ENCODE results near the gene PCDHGB5.

The PCDHGB5 gene

GRCh38 chr5:141440341-141440740 is 42.6 kb downstream of the PCDHGB5 start:
- TF ChIP-seq, protein P1, sequence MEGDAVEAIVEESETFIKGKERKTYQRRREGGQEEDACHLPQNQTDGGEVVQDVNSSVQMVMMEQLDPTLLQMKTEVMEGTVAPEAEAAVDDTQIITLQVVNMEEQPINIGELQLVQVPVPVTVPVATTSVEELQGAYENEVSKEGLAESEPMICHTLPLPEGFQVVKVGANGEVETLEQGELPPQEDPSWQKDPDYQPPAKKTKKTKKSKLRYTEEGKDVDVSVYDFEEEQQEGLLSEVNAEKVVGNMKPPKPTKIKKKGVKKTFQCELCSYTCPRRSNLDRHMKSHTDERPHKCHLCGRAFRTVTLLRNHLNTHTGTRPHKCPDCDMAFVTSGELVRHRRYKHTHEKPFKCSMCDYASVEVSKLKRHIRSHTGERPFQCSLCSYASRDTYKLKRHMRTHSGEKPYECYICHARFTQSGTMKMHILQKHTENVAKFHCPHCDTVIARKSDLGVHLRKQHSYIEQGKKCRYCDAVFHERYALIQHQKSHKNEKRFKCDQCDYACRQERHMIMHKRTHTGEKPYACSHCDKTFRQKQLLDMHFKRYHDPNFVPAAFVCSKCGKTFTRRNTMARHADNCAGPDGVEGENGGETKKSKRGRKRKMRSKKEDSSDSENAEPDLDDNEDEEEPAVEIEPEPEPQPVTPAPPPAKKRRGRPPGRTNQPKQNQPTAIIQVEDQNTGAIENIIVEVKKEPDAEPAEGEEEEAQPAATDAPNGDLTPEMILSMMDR (IDR thresholded peaks at IDR 0.05; ENCODE audit: low read depth, low read length, missing control alignments) = no peak
- no peak overlapping the region for H3K4me3 ChIP-seq (replicated peaks; ENCODE audit: low read depth, low read length)
- DNase-seq (ENCODE audit: extremely low read depth, low read depth) = no peak

DNA sequence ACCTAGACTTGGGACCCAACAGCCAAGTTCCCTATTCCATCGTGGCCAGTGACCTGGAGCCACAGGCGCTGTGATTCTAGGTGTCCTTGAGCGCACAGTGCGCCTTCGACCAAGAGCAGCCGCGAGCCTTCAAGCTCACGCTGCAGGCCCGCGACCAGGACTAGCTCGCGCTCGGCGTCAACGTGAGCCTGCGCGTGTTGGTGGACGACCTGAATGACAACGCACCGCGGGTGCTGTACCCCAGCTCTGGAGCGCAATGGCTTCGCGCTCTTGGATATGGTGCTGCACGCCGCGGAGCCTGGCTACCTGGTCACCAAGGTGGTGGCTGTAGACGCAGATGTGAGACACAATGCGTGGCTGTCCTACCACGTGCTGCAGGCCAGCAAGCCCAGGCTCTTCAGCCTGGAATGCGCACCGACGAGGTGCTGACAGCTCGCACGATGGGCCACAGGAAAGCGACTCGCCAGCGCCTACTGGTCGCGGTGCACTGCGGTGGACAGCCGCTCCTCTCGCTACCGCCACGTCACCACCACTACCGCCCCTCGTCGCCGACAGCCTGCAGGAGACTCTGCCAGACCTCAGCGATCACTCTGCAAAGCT is 43.9 kb downstream of the PCDHGB5 start:
- no peak for DNase-seq (ENCODE audit: extremely low read depth, low read depth)
- H3K4me3 ChIP-seq (replicated peaks; ENCODE audit: low read depth, low read length) = no peak overlapping the region
- TF ChIP-seq, protein P1 (IDR thresholded peaks at IDR 0.05; ENCODE audit: low read depth, low read length, missing control alignments) = no peak
